K562 (cell line): ENCODE measurements around the gene DOK1. TPM values are rescaled to one million over a fixed set of nuclear protein-coding genes. Genes with fewer than 3 reads are reported as not detected.
A peak's percentile ranks its signal among the peaks of the same experiment; 100 is the strongest.

Source experiments
- ATAC-seq: fragments of 200-7000 bp; cut with Tn5 transposase; 3 replicates; pipeline ENCODE4 v1.9.1; 2020; ENCODE audit warnings: moderate library complexity
- BruUV-seq: library from RNA; stranded (reverse); fragments of 400-500 nt; replicated peaks from 2 replicates; lab custom pipeline; 2021; lab: Mats Ljungman, UMichigan
- CTCF ChIA-PET: fragments of 300-600 bp; formaldehyde crosslinking; extraction: SDS; loops from one replicate; lab custom pipeline; 2021; ENCODE audit warnings: low intra/inter-chr PET ratio; lab: Yijun Ruan, JAX
- POLR2A ChIA-PET: fragments of 300-600, 350-650 bp; sonication (Branson Sonifier 250); formaldehyde crosslinking; extraction: SDS; loops from one replicate; lab custom pipeline; 2021; ENCODE audit warnings: antibody characterized with exemption, inconsistent platforms; lab: Yijun Ruan, JAX
- DNase-seq, 4 experiments: peaks; one replicate each; pipeline versions ENCODE4 v3.0.0 to v3.0.0-alpha.2; 2011 to 2018; ENCODE audit warnings: low spot score in 3 of 4, mixed read lengths in 3 of 4; ENCODE audit errors: extremely low read depth in 1 of 4
- FAIRE-seq: peaks from 2 replicates; lab custom pipeline; 2011; peaks lifted over from hg19 to GRCh38; lab: Jason Lieb, UNC
- H2AFZ ChIP-seq: 2 replicates; pipeline ENCODE4 v1.6.0; 2011; ENCODE audit warnings: low read depth, low read length, control low read depth, inconsistent platforms
- H3K27ac ChIP-seq: fragments of 200-600 bp; 3 replicates; pipeline ENCODE4 v1.8.0; 2011; ENCODE audit warnings: low read depth, mild to moderate bottlenecking, control low read depth, inconsistent platforms, low read length, moderate library complexity, mixed read lengths; ENCODE audit errors: extremely low read depth
- H3K27me3 ChIP-seq, 2 experiments: fragments of 300-600 bp in 1 of 2; 2 replicates in 1 of 2; 3 replicates in 1 of 2; pipeline versions ENCODE4 v1.6.0 to v1.8.0; 2011; ENCODE audit warnings: inconsistent platforms in 2 of 2, low read length in 2 of 2, mild to moderate bottlenecking in 1 of 2, mixed read lengths in 1 of 2, moderate library complexity in 1 of 2; ENCODE audit not compliant: control insufficient read depth in 2 of 2, insufficient read depth in 2 of 2
- H3K36me3 ChIP-seq: fragments of 300-600 bp; 3 replicates; pipeline ENCODE4 v1.8.0; 2011; ENCODE audit warnings: mild to moderate bottlenecking, low read length, inconsistent platforms; ENCODE audit not compliant: control insufficient read depth, insufficient read depth
- H3K4me1 ChIP-seq, 2 experiments: fragments of 200-600 bp in 1 of 2; replicated peaks in 1 of 2; 2 replicates in 1 of 2; 3 replicates in 1 of 2; pipeline versions ENCODE4 v1.5.1 to v1.8.0; 2011; ENCODE audit warnings: inconsistent platforms in 2 of 2, low read length in 2 of 2, mild to moderate bottlenecking in 1 of 2, mixed read lengths in 1 of 2, moderate library complexity in 1 of 2; ENCODE audit not compliant: control insufficient read depth in 2 of 2, insufficient read depth in 2 of 2
- H3K4me2 ChIP-seq: 2 replicates; pipeline ENCODE4 v1.6.1; 2011; ENCODE audit warnings: low read length, control low read depth, inconsistent platforms, mixed read lengths; ENCODE audit not compliant: insufficient read depth
- H3K4me3 ChIP-seq: fragments of 200-600 bp; sonication (generic), shearing (Covaris generic); 2 replicates; pipeline ENCODE4 v1.5.1; 2016; ENCODE audit warnings: control low read depth, inconsistent platforms
- H3K79me2 ChIP-seq: fragments of 200-600 bp; 3 replicates; pipeline ENCODE4 v1.8.0; 2011; ENCODE audit warnings: low read length, inconsistent platforms; ENCODE audit not compliant: control insufficient read depth, insufficient read depth
- H3K9ac ChIP-seq, 2 experiments: 2 replicates each; pipeline versions ENCODE4 v1.6.0 to v1.6.1; 2011; ENCODE audit warnings: low read depth in 2 of 2, low read length in 2 of 2, control low read depth in 1 of 2, inconsistent platforms in 1 of 2, mild to moderate bottlenecking in 1 of 2, mixed read lengths in 1 of 2; ENCODE audit not compliant: insufficient read depth in 1 of 2
- H3K9me1 ChIP-seq: one replicate; pipeline ENCODE4 v1.6.0; 2011; ENCODE audit warnings: inconsistent platforms, mild to moderate bottlenecking, low read length, moderate library complexity; ENCODE audit not compliant: control insufficient read depth, insufficient read depth
- H3K9me3 ChIP-seq: replicated peaks from 2 replicates; pipeline ENCODE4 v1.5.1; 2011; ENCODE audit warnings: low read depth, low read length, inconsistent platforms; ENCODE audit not compliant: control insufficient read depth, insufficient read depth
- H4K20me1 ChIP-seq: replicated peaks from 2 replicates; pipeline ENCODE4 v1.6.1; 2011; ENCODE audit warnings: low read length, inconsistent platforms, mixed read lengths; ENCODE audit not compliant: control insufficient read depth, insufficient read depth
- GABPA ChIP-seq: fragments of 200-800 bp; sonication (Bioruptor generic); conservative IDR thresholded peaks from 2 replicates; pipeline ENCODE4 v1.6.1; 2016; ENCODE audit warnings: low read depth, missing genetic modification characterization, missing compliant biosample characterization
- GABPB1 ChIP-seq: sonication (generic); formaldehyde crosslinking; IDR thresholded peaks from 2 replicates; pipeline ENCODE4 v1.8.0; 2022; ENCODE audit warnings: mild to moderate bottlenecking, missing genetic modification reagents
- HNRNPH1 ChIP-seq: fragments of 200-400 bp; formaldehyde crosslinking; optimal IDR thresholded peaks from 2 replicates; pipeline ENCODE3; 2017; ENCODE audit warnings: low read depth, mild to moderate bottlenecking, low read length, moderate library complexity
- HNRNPUL1 ChIP-seq: fragments of 200-400 bp; formaldehyde crosslinking; IDR thresholded peaks from 2 replicates; pipeline ENCODE4 v1.6.1; 2017; ENCODE audit warnings: low read length
- NFE2L1 ChIP-seq: fragments of 450-650 bp; IDR thresholded peaks from 2 replicates; pipeline ENCODE4 v1.6.1; 2016; ENCODE audit warnings: missing genetic modification characterization, low read depth, mild to moderate bottlenecking, missing compliant biosample characterization, moderate library complexity, borderline replicate concordance
- NR2C2 ChIP-seq, 2 experiments: fragments of 200-800 bp in 1 of 2; sonication (Bioruptor generic) in 1 of 2; sonication (generic) in 1 of 2; formaldehyde crosslinking in 1 of 2; IDR thresholded peaks; 2 replicates each; pipeline versions ENCODE4 v1.6.1 to v1.8.0; 2016 to 2022; ENCODE audit warnings: mild to moderate bottlenecking in 1 of 2, missing compliant biosample characterization in 1 of 2, missing genetic modification characterization in 1 of 2, missing genetic modification reagents in 1 of 2
- PHF20 ChIP-seq: fragments of 450-650 bp; IDR thresholded peaks from 2 replicates; pipeline ENCODE4 v1.6.1; 2018; ENCODE audit not compliant: partially characterized antibody
- POLR2B ChIP-seq: fragments of 450-650 bp; IDR thresholded peaks from 2 replicates; pipeline ENCODE4 v1.6.1; 2018; ENCODE audit warnings: low read depth; ENCODE audit not compliant: partially characterized antibody
- PPARD ChIP-seq: fragments of 250-450 bp; sonication (Bioruptor Pico); IDR thresholded peaks from 2 replicates; pipeline ENCODE4 v1.8.0; 2022; ENCODE audit warnings: inconsistent platforms, mild to moderate bottlenecking, moderate library complexity
- SMARCC2 ChIP-seq: fragments of 450-650 bp; IDR thresholded peaks from 2 replicates; pipeline ENCODE4 v1.6.1; 2017; ENCODE audit warnings: antibody characterized with exemption, moderate library complexity, mild to moderate bottlenecking, low read depth
- SPI1 ChIP-seq: IDR thresholded peaks from 2 replicates; pipeline ENCODE4 v1.6.1; 2011; ENCODE audit warnings: low read depth, low read length, control low read depth, borderline replicate concordance
- ZBTB7A ChIP-seq: IDR thresholded peaks from 2 replicates; pipeline ENCODE4 v1.6.1; 2011; ENCODE audit warnings: low read depth, mild to moderate bottlenecking, low read length, moderate library complexity, borderline replicate concordance; ENCODE audit not compliant: control insufficient read depth
- ZNF384 ChIP-seq: IDR thresholded peaks from 2 replicates; pipeline ENCODE4 v1.6.1; 2012; ENCODE audit warnings: low read depth, low read length, improper control_type of control experiment
- WGBS: fragments of 100-300 bp; shearing (Covaris generic); methylation state at CpG from one replicate; pipeline ENCODE4 v1.1.6; 2016; ENCODE audit warnings: low coverage, mixed read lengths; ENCODE audit not compliant: insufficient coverage; ENCODE audit errors: missing lambda C conversion rate; 5-methylcytosine and 5-hydroxymethylcytosine counted together
- in situ Hi-C: fragments of 300-500 bp; cut with MboI; formaldehyde crosslinking; loops from 4 replicates; pipeline ENCODE4 v1.15.0; 2018; ENCODE audit warnings: inconsistent platforms, mixed read lengths
- intact Hi-C: fragments of 100-400 bp; cut with micrococcal nuclease; formaldehyde crosslinking; loops from 2 replicates; pipeline ENCODE4 v1.14.2; 2022
- polyA plus RNA-seq, 8 experiments: library from polyadenylated mRNA; depleted of rRNA in 4 of 8; stranded (reverse) in 5 of 8; unstranded in 3 of 8; fragments of >200 nt; fragmentation: Nextera tagmentation in 2 of 8; fragmentation: Illumina TruSeq in 1 of 8; extraction: Ambion mirVana in 2 of 8; extraction: Trizol in 1 of 8; gene quantifications; 2 replicates each; pipeline versions ENCODE4 v1.2.1 to v1.2.3, GENCODE V29; 2011 to 2014; ENCODE audit warnings: inconsistent platforms in 1 of 8, missing spikeins in 1 of 8
- total RNA-seq, 7 experiments: library from RNA; depleted of rRNA in 6 of 7; stranded (reverse); fragments of >200 nt in 6 of 7; fragmentation: Illumina TruSeq in 2 of 7; extraction: Trizol in 2 of 7; gene quantifications; 2 replicates each; pipeline versions ENCODE4 v1.2.1 to v1.2.3, GENCODE V29; 2011 to 2021; ENCODE audit warnings: low replicate concordance in 1 of 7
- TF ChIP-seq, protein P1 (sequence below): fragments of 250-450 bp; sonication (Bioruptor Pico); IDR thresholded peaks from 2 replicates; pipeline ENCODE4 v1.5.0; 2021
- TF ChIP-seq, protein P2 (sequence below): fragments of 200-800 bp; sonication (Bioruptor generic); IDR thresholded peaks from 2 replicates; pipeline ENCODE4 v1.6.1; 2017; ENCODE audit warnings: missing genetic modification characterization, missing compliant biosample characterization
- TF ChIP-seq, protein P3 (sequence below), 2 experiments: fragments of 450-650 bp in 1 of 2; sonication (generic) in 1 of 2; formaldehyde crosslinking; conservative IDR thresholded peaks; 2 replicates each; pipeline versions ENCODE4 v1.4.0 to v1.8.1; 2020 to 2022; ENCODE audit warnings: mild to moderate bottlenecking in 1 of 2, missing genetic modification reagents in 1 of 2
- TF ChIP-seq, protein P4 (sequence below): fragments of 250-450 bp; sonication (Bioruptor Pico); IDR thresholded peaks from 2 replicates; pipeline ENCODE4 v1.5.0; 2022; ENCODE audit warnings: mild to moderate bottlenecking

Gene DOK1
- total and polyA plus RNA-seq, 9 of the 15 experiments (the other 6 are each of a cell fraction or from before 2014, with no cell fraction given), result 0.59 to 36.4 (median 16.1) TPM

DNA sequence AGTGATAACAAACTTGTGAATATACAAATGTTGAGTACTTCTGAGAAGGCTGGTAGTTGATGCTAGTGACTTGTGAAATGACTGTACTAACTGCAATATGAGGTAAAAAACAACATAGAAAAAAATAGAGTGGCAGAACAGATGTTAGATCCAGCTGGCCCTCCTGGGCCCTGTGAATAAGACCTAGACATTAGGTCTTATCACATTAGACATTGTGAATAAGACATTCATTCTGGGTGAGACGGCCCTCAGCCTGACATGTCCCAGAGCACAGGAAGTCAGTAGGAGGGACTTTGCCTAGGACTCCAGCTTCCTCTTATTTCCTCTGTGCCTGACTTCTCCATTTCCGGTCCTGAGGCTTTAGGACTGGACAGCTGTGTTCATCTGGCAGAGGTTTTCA is 22.9 kb downstream of the DOK1 start:
- H3K36me3 ChIP-seq, result no peaks in the 10 kb centered on the region
- in situ Hi-C loops, result no loop called here
- H3K9ac ChIP-seq, result no peak overlapping the region
- FAIRE-seq (no peak), ATAC-seq (peak; percentile 67), DNase-seq (peak in 1 of 4 experiments; percentile 45)
- H3K4me2 ChIP-seq, result no peak overlapping the region
- peaks cover 0 to 42% of the 10 kb centered on the region in 2 experiments; a peak in 4 of 5 replicates for H3K4me1 ChIP-seq
- H3K9me3 ChIP-seq, result no peaks in the 10 kb centered on the region
- no peak overlapping the region for H3K27ac ChIP-seq
- H3K9me1 ChIP-seq, result no peaks in the 10 kb centered on the region
- intact Hi-C loops, result no loop called here
- no peak overlapping the region for H3K4me3 ChIP-seq
- H3K79me2 ChIP-seq, result no peaks in the 10 kb centered on the region
- POLR2A ChIA-PET, result interaction anchor here (0.9 to 2.8 kb wide), 5 partner anchors 8 to 102 kb away, joined by 3 to 13 read pairs (median 4); partner anchors contain the start of genes AUP1 and HTRA2
- CTCF ChIA-PET, result no interaction called here
- no peaks in the 10 kb centered on the region for H4K20me1 ChIP-seq
- peak overlapping the region; percentile 67 for H2AFZ ChIP-seq
- WGBS, result 23% methylated on average over 2 of the region's 2 CpGs
- no TSS peak for BruUV-seq
- H3K27me3 ChIP-seq, result no peaks in the 10 kb centered on the region
- TF ChIP-seq, protein P1, sequence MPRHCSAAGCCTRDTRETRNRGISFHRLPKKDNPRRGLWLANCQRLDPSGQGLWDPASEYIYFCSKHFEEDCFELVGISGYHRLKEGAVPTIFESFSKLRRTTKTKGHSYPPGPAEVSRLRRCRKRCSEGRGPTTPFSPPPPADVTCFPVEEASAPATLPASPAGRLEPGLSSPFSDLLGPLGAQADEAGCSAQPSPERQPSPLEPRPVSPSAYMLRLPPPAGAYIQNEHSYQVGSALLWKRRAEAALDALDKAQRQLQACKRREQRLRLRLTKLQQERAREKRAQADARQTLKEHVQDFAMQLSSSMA (CRISPR knock-in tag), result no peak
- TF ChIP-seq ZBTB7A (no peak), NR2C2 (CRISPR knock-in tag; IDR thresholded peaks at IDR 0.05) (no peak), NR2C2 (tag; IDR thresholded peaks at IDR 0.05) (no peak), HNRNPH1 (no peak), POLR2B (no peak), SMARCC2 (no peak), PPARD (no peak), NFE2L1 (no peak), GABPB1 (CRISPR knock-in tag) (peak; percentile 67; the same call in 1 of the 2 replicates), HNRNPUL1 (no peak), ZNF384 (no peak), SPI1 (peak; percentile 82), GABPA (peak; percentile 83), PHF20 (no peak)
- TF ChIP-seq, protein P2, sequence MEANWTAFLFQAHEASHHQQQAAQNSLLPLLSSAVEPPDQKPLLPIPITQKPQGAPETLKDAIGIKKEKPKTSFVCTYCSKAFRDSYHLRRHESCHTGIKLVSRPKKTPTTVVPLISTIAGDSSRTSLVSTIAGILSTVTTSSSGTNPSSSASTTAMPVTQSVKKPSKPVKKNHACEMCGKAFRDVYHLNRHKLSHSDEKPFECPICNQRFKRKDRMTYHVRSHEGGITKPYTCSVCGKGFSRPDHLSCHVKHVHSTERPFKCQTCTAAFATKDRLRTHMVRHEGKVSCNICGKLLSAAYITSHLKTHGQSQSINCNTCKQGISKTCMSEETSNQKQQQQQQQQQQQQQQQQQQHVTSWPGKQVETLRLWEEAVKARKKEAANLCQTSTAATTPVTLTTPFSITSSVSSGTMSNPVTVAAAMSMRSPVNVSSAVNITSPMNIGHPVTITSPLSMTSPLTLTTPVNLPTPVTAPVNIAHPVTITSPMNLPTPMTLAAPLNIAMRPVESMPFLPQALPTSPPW (CRISPR knock-in tag), result no peak
- TF ChIP-seq, protein P3, sequence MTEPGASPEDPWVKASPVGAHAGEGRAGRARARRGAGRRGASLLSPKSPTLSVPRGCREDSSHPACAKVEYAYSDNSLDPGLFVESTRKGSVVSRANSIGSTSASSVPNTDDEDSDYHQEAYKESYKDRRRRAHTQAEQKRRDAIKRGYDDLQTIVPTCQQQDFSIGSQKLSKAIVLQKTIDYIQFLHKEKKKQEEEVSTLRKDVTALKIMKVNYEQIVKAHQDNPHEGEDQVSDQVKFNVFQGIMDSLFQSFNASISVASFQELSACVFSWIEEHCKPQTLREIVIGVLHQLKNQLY (CRISPR knock-in tag; conservative IDR thresholded peaks at IDR 0.05), result no peak
- TF ChIP-seq, protein P4, sequence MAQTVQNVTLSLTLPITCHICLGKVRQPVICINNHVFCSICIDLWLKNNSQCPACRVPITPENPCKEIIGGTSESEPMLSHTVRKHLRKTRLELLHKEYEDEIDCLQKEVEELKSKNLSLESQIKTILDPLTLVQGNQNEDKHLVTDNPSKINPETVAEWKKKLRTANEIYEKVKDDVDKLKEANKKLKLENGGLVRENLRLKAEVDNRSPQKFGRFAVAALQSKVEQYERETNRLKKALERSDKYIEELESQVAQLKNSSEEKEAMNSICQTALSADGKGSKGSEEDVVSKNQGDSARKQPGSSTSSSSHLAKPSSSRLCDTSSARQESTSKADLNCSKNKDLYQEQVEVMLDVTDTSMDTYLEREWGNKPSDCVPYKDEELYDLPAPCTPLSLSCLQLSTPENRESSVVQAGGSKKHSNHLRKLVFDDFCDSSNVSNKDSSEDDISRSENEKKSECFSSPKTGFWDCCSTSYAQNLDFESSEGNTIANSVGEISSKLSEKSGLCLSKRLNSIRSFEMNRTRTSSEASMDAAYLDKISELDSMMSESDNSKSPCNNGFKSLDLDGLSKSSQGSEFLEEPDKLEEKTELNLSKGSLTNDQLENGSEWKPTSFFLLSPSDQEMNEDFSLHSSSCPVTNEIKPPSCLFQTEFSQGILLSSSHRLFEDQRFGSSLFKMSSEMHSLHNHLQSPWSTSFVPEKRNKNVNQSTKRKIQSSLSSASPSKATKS, result no peak
